Right atrium auricular region (tissue), 2 donors: Measurements from ENCODE around the gene CHST5. TPM values are rescaled to one million over a fixed set of nuclear protein-coding genes. Genes with fewer than 3 reads are reported as not detected.
"Not testable (repeated sequence)": the region's sequence is repeated elsewhere in the genome, so short reads cannot be mapped to it uniquely, and the experiment has no call there.

ENCODE experiments used
- DNase-seq: peaks from one replicate; pipeline ENCODE4 v3.0.0-alpha.2; 2019; ENCODE audit warnings: low spot score
- H3K27ac ChIP-seq, 2 donors: fragments of 200-600 bp; sonication (generic); 1 replicate in 1 of 2; 2 replicates in 1 of 2; pipeline ENCODE4 v1.5.1; 2016 to 2019
- H3K27me3 ChIP-seq, 2 donors: fragments of 200-600 bp; sonication (generic); one replicate each; pipeline versions ENCODE4 v1.5.1 to v1.6.0; 2017 to 2019
- H3K36me3 ChIP-seq: fragments of 200-600 bp; sonication (generic); one replicate; pipeline ENCODE4 v1.5.1; 2016
- H3K4me1 ChIP-seq, 2 donors: fragments of 200-600 bp; sonication (generic); one replicate each; pipeline versions ENCODE4 v1.5.1 to v1.6.0; 2017 to 2019
- H3K4me3 ChIP-seq, 2 donors: fragments of 200-600 bp; sonication (generic); 1 replicate in 1 of 2; 2 replicates in 1 of 2; pipeline ENCODE4 v1.5.1; 2017 to 2019; ENCODE audit warnings: mild to moderate bottlenecking in 1 of 2, moderate library complexity in 1 of 2
- H3K9me3 ChIP-seq, 2 donors: fragments of 200-600 bp; sonication (generic); one replicate each; pipeline ENCODE4 v1.5.1; 2019
- CTCF ChIP-seq, 2 donors: fragments of 200-600 bp; sonication (generic); IDR thresholded peaks; one replicate each; pipeline ENCODE4 v1.5.1; 2019; ENCODE audit warnings: antibody characterized with exemption in 2 of 2
- total RNA-seq, 2 donors: library from RNA; depleted of rRNA; stranded (reverse); fragments of >200 nt; gene quantifications; one replicate each; pipeline ENCODE4 v1.1.0, GENCODE V29; 2016

CHST5 gene
- total RNA-seq, 2 donors from 2014 or later, result 0.16 TPM; not detected in 1

- peaks cover 0 to 20% of the 10 kb centered on the region in 2 donors for H3K4me1 ChIP-seq
- H3K27me3 ChIP-seq, result no peaks in the 10 kb centered on the region
- peak overlapping the region in 1 of 2 donors; percentile 81 for H3K4me3 ChIP-seq
- peak overlapping the region; percentile 82 to 86 for H3K27ac ChIP-seq
- DNase-seq, result no peak
- H3K36me3 ChIP-seq, result no peaks in the 10 kb centered on the region
- H3K9me3 ChIP-seq, result no peaks in the 10 kb centered on the region
- TF ChIP-seq CTCF (IDR thresholded peaks at IDR 0.05), result no peak
Measured at GRCh38 chr16:75556431-75556950, 20.6 kb upstream of the CHST5 start.

GRCh38 chr16:75555707-75556430, 20.0 kb upstream of the CHST5 start, which contains the start of gene TMEM231:
TMEM231 (minus strand) TSS chr16:75556252; CDS start chr16:75556209, 43 bp downstream.
- no peak for TF ChIP-seq CTCF (IDR thresholded peaks at IDR 0.05)
- Histone ChIP-seq H3K4me1 (peaks cover 0 to 20% of the 10 kb centered on the region in 2 donors), H3K27me3 (no peaks in the 10 kb centered on the region)

GRCh38 chr16:75555213-75555706, 19.4 kb upstream of the CHST5 start:
- DNase-seq, result peak; percentile 88
- Histone ChIP-seq H3K27me3 (no peaks in the 10 kb centered on the region), H3K27ac (peak overlapping the region; percentile 82 to 86), H3K4me3 (peak overlapping the region; percentile 67 to 81), H3K4me1 (peaks cover 0 to 20% of the 10 kb centered on the region in 2 donors), H3K36me3 (no peaks in the 10 kb centered on the region), H3K9me3 (no peaks in the 10 kb centered on the region)
- TF ChIP-seq CTCF (IDR thresholded peaks at IDR 0.05), result no peak

More at GRCh38 chr16:75555707-75556430, 20.0 kb upstream of the CHST5 start, which contains the start of gene TMEM231:
- peak within 1 kb of the TSS; percentile 82 to 86 for H3K27ac ChIP-seq
- peak within 1 kb of the TSS; percentile 67 to 81 for H3K4me3 ChIP-seq
- H3K9me3 ChIP-seq, result no peaks in the 10 kb centered on the region
- peak; percentile 98 for DNase-seq
- no peaks in the 10 kb centered on the region for H3K36me3 ChIP-seq

GRCh38 chr16:75552951-75553350, 17.0 kb upstream of the CHST5 start:
- no peaks in the 10 kb centered on the region for H3K27me3 ChIP-seq
- no peaks in the 10 kb centered on the region for H3K36me3 ChIP-seq
- peak overlapping the region; percentile 42 to 43 for H3K27ac ChIP-seq
- H3K9me3 ChIP-seq, result no peaks in the 10 kb centered on the region
- no peak for TF ChIP-seq CTCF (IDR thresholded peaks at IDR 0.05)
- peaks cover 0 to 20% of the 10 kb centered on the region in 2 donors for H3K4me1 ChIP-seq
- no peak overlapping the region for H3K4me3 ChIP-seq
- DNase-seq, result no peak

GRCh38 chr16:75550211-75550662, 14.3 kb upstream of the CHST5 start:
- peak; percentile 23 to 60 for TF ChIP-seq CTCF (IDR thresholded peaks at IDR 0.05)
- Histone ChIP-seq H3K9me3 (no peaks in the 10 kb centered on the region), H3K27ac (peak overlapping the region; percentile 13 to 20), H3K36me3 (no peaks in the 10 kb centered on the region), H3K4me1 (peaks cover 0 to 9% of the 10 kb centered on the region in 2 donors), H3K27me3 (no peaks in the 10 kb centered on the region), H3K4me3 (no peak overlapping the region)
- DNase-seq, result no peak

- DNase-seq, H3K27me3 ChIP-seq, H3K36me3 ChIP-seq, H3K9me3 ChIP-seq, H3K4me3 ChIP-seq, H3K4me1 ChIP-seq, H3K27ac ChIP-seq: not testable (repeated sequence)
Measured at GRCh38 chr16:75548456-75548855, 12.5 kb upstream of the CHST5 start.
